ENCODE data around the gene GRAMD1C. TPM values are rescaled to one million over a fixed set of nuclear protein-coding genes. Genes with fewer than 3 reads are reported as not detected.

GRAMD1C gene
- polyA plus RNA-seq, 1 experiment = 0.48 TPM

DNA sequence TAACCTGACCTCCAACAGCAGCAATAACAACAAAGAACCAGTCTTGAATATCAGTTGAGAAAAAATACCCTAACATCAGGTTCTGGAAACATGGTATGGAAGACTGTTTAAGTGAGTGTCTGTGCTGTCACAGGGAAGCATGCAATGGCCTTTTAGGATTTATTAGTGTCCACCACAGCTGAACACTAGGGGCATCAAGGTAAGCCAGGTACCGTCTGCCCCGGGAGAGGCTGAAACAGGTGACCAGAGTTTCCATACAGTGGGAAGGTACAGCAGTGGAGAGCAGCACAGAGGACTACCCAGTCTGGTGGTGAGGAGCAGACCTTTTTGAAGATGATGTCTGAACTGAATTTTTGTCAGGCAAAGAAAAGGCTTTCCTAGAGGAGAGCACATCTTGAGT, 127.6 kb downstream of the GRAMD1C start:
- no peaks in the 10 kb centered on the region for H3K36me3 ChIP-seq (ENCODE audit: control insufficient read depth, insufficient read depth, low read length)
- no peak overlapping the region for H3K4me3 ChIP-seq (ENCODE audit: low read depth, low read length)
- H3K27me3 ChIP-seq (ENCODE audit: control insufficient read depth, insufficient read depth, low read length) = no peaks in the 10 kb centered on the region
- no peak for DNase-seq (ENCODE audit: low read depth)
- CTCF ChIA-PET = no interaction called here
- POLR2A ChIA-PET = no interaction called here
- no peak for TF ChIP-seq CTCF (IDR thresholded peaks at IDR 0.05; ENCODE audit: insufficient read depth, low read depth, low read length)

DNA sequence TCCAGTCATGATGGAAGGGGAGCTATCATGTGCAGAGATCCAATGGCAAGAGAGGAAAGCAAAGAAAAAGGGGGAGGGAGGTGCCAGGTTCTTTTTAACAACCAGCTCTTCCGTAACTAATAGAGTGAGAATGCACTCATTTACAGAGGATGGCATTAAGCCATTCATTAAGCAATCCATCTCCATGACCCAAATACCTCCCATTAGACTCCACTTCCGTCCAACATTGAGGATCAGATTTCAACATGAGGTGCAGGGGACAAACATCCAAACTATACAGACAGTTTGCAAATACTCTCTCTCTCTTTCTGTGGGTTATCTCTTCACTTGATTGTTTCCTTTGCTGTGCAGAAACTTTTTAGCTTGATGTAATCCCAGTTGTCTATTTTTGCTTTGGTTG, 130.4 kb downstream of the GRAMD1C start:
- DNase-seq (ENCODE audit: low read depth) = no peak
- H3K36me3 ChIP-seq (ENCODE audit: control insufficient read depth, insufficient read depth, low read length) = no peaks in the 10 kb centered on the region
- H3K4me3 ChIP-seq (ENCODE audit: low read depth, low read length) = no peak overlapping the region
- no peaks in the 10 kb centered on the region for H3K27me3 ChIP-seq (ENCODE audit: control insufficient read depth, insufficient read depth, low read length)
- ChIA-PET CTCF (no interaction called here), POLR2A (no interaction called here)
- TF ChIP-seq CTCF (IDR thresholded peaks at IDR 0.05; ENCODE audit: insufficient read depth, low read depth, low read length) = no peak

DNA sequence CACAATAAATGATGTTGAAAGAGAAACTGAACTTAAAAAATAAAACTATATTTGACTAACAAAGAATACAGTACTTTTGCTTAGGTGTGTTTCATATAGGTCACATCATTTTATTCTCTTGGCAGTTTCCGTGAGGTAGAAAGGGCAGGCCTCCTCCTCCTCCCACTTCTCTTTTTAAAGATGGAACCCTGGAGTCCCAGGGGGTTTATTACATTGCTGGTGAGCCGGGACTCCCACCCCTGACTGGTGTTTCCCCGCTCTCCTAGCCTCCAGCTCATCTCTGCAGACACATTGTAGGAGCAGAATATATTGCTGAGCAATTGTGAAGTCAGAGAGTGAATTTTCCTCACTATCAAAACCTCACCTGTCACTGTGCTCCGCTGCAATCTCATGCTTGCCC, 139.2 kb downstream of the GRAMD1C start:
- TF ChIP-seq CTCF (IDR thresholded peaks at IDR 0.05; ENCODE audit: insufficient read depth, low read depth, low read length) = no peak
- no peaks in the 10 kb centered on the region for H3K36me3 ChIP-seq (ENCODE audit: control insufficient read depth, insufficient read depth, low read length)
- POLR2A ChIA-PET = no interaction called here
- CTCF ChIA-PET = no interaction called here
- no peak overlapping the region for H3K4me3 ChIP-seq (ENCODE audit: low read depth, low read length)
- no peak for DNase-seq (ENCODE audit: low read depth)
- no peaks in the 10 kb centered on the region for H3K27me3 ChIP-seq (ENCODE audit: control insufficient read depth, insufficient read depth, low read length)

DNA sequence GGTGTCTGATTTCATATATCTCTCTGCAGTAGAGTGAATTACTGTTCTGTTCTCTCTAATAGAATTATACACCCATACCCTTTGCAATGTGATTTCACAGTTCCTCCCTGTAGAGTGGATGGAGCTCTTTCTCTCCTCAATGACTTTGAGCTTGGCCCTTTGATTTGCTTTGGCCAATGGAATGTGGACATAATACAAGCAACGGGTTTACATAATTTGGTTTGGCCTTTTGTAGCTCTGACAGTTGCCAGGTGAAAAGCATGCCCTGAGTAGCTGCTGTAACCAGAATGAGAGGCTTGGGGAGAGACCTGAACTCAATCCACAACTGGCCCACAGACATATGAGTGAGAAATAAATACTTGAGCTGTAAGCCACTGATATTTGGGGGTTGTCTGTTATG, 141.3 kb downstream of the GRAMD1C start:
- H3K27me3 ChIP-seq (ENCODE audit: control insufficient read depth, insufficient read depth, low read length) = no peaks in the 10 kb centered on the region
- ChIA-PET CTCF (no interaction called here), POLR2A (no interaction called here)
- no peak overlapping the region for H3K4me3 ChIP-seq (ENCODE audit: low read depth, low read length)
- H3K36me3 ChIP-seq (ENCODE audit: control insufficient read depth, insufficient read depth, low read length) = no peaks in the 10 kb centered on the region
- no peak for DNase-seq (ENCODE audit: low read depth)
- no peak for TF ChIP-seq CTCF (IDR thresholded peaks at IDR 0.05; ENCODE audit: insufficient read depth, low read depth, low read length)

DNA sequence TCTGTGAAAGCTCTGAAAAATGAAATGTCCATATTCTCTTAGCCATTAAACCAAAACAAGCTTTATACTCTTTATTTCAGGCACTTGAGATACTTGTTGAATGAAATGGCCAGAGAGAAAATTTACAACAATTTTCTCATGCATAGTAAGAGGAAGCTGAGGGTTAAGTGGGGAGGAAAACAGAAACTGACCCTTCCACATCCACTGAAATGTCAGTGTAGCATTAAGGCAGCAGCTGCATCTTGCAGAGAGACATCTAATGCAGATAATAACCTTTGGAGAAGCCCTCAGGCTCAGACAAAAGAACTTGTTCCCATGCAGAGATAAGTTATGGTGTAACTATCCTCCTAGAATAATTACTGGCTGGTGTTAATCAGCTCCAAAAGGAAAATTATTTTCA, 143.2 kb downstream of the GRAMD1C start:
- CTCF ChIA-PET = interaction anchor here (1.3 to 1.7 kb wide), 2 partner anchors 9 to 24 kb away, joined by 3 read pairs; no protein-coding TSS in a partner anchor
- DNase-seq (ENCODE audit: low read depth) = no peak
- POLR2A ChIA-PET = no interaction called here

More for the DNA sequence above, 143.2 kb downstream of the GRAMD1C start:
- TF ChIP-seq CTCF (IDR thresholded peaks at IDR 0.05; ENCODE audit: insufficient read depth, low read depth, low read length) = no peak
- Histone ChIP-seq H3K36me3 (ENCODE audit: control insufficient read depth, insufficient read depth, low read length) (no peaks in the 10 kb centered on the region), H3K27me3 (ENCODE audit: control insufficient read depth, insufficient read depth, low read length) (no peaks in the 10 kb centered on the region), H3K4me3 (ENCODE audit: low read depth, low read length) (no peak overlapping the region)

Data from BJ (cell line).